Fibroblast of gingiva (primary cell): ENCODE measurements around the gene SLC13A2.

Experiments used
- DNase-seq: peaks from one replicate; pipeline ENCODE4 v3.0.0-alpha.2; 2011; ENCODE audit warnings: low read depth

Gene SLC13A2

GRCh38 chr17:28493460-28493859, 20.0 kb downstream of the SLC13A2 start:
- DNase-seq = no peak

DNA sequence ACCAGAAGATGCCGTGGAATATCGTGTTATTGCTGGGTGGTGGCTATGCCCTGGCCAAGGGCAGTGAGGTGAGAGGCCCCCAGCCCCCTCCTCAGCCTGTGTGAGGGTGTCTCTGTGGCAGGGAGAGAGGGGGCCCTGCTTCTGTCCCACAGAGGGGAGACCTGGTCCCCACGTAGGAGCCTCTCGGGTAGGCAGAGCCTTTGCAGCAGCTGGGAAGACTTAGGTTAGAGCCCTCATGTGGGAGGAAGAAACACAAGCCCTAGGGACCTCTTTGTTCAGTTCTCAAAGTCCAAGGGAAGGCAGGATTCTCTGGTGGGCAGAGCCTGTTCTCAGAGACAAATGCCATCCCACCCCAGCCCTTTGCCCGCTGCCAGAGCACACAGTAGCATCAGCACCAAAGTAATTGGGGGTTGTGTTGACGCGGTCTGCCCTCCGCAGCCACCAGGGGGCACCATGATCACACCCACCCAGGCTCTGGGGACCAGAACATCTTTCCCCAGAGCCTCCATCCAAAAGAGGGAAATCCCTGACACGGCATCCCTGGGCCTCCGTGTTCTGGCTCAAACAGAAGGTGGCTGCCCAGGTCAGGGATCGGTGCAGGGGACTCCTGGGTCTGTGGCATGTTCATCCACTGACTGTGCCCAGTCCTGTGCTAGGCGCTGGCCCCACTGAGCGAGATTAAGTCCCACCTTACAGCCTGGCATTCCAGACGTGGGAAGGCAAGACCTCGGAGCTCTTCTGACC, 21.2 kb downstream of the SLC13A2 start:
- peak; percentile 32 for DNase-seq

DNA sequence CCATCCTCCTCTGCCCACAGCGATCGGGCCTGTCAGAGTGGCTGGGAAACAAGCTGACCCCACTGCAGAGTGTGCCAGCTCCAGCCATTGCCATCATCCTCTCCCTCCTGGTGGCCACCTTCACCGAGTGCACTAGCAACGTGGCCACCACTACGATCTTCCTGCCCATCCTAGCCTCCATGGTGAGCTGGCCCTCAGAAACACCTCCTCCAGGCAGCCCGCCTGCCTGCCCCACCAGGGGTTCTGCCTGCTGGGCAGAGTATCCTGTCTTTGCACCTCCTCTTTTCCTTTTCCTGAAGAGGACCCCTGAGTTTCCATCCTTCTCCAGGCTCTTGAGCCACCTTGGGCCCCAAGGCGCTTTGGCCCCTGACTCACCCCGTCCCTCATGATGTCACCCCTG, 22.2 kb downstream of the SLC13A2 start:
- DNase-seq = no peak

DNA sequence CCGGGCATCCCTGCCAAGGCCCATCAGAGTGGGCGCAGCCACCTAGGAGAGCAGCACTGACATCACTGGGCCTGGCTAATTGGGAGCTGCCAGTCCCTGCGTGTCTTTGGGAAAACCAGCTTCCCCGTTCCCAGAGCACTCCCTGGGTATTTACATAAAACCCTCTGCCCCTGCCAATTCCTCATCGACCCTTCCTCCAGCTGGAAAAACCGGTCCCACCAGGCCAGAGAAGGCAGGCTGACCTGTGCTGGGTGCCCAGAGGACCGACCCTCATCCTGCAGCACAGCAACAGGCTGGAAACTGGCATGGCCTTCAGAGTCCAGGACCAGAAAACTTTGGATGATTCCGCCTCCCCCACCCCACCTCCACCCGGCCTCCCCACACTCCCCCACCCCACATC, 24.5 kb downstream of the SLC13A2 start:
- no peak for DNase-seq

GRCh38 chr17:28498652-28499363, 25.4 kb downstream of the SLC13A2 start:
- no peak for DNase-seq

GRCh38 chr17:28499364-28499664, 25.9 kb downstream of the SLC13A2 start:
- DNase-seq = no peak

- no peak for DNase-seq
Measured at GRCh38 chr17:28499684-28500357, 26.4 kb downstream of the SLC13A2 start.

- DNase-seq = no peak
Measured at GRCh38 chr17:28500712-28501379, 27.4 kb downstream of the SLC13A2 start.

- no peak for DNase-seq
Measured at GRCh38 chr17:28501421-28502284, 28.2 kb downstream of the SLC13A2 start.

- DNase-seq = no peak
Measured at GRCh38 chr17:28503420-28503819, 30.0 kb downstream of the SLC13A2 start.

DNA sequence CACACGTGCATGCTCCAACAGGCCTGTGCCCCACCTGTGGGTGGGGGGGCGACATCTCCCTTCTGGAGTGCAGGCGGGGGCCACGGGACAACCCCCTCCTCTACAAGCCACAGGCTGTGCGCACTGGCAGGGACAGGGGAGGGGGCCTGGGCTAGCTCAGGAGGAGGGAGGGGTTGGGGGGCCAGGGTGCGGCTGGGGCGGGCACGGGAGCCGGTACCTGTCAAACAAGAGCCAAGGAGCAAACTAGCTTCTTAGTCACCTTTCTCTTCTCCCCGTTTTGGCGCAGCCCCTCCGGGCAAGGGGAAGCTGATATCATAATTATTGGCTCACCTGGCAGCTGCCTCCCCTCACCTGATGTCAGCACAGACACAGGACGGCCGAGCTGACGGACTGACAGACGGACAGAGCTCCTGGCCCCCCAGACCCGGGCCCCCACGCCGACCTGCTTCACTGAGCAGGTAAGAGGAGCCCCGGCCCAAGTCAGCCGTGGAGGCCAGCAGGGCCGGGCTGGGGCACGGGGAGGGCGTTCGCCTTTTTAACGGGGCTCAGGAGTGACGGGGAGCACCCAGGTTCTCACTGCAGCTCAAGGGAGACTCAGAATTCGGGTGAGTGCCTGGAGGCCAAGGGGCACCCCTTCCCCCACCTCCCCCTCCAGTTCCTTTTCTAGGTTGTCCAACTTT, 32.7 kb downstream of the SLC13A2 start, which contains the start of gene FOXN1:
FOXN1 (plus strand) TSS at position 363 of the 680 bp plus-strand sequence. CDS start 17,622 bp downstream, outside the sequence.
- DNase-seq = no peak

GRCh38 chr17:28506763-28507487, 33.5 kb downstream of the SLC13A2 start:
- DNase-seq = no peak

DNA sequence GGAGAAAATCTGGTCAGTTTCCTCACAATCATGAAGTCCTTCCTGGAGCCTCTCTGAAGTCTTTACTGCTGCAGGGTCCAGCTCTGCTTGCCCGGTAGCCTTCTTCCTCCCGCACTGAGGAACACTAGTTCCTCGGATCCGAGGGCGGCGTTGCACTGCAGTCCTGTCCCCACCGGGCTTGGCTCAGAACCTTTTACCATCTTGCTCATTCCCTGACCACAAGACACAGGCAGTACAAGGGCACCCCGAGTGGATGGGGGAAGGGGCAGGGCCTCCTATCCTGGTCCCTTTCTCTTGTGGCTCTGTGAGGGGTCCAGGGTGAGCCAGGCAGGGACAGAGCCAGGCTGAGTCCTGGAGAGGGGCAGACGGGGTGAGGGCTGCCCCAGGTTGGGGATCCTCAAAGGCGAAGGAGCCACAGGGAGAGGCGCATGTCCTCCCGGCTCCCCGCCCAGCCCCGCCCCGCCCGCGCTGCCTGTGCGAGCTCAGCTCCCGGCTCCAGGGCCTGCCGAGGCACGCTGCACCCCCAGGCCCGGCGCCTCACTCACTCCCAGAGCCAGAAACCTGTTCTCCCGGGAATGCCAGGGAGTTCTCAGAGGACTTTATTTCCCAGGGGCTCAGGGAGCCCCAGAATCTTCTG, 34.2 kb downstream of the SLC13A2 start:
- no peak for DNase-seq

DNA sequence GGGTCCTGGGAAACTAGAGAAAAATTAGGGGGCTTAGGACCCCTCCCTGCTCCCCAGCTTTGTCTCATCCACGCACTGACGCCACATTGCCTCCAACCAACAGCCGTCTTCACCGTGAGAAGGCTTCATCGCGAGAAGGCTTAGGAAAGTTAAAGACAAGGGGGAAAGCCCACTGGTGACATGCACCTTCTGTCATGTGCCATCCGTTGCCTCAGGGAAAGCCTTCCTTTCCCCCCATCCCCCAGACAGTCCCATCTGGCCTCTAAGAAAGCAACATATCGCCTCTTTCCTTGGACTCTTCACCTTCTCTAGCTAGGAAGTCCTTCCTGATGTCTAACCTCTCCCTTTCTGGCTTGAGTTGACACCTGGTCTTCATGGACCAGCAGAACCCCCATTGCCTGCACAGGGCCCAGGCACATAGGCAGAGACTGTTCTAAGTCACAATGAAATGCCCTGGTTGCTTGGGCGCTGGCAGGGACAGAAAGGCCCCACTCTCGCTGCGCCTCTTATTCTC, 34.8 kb downstream of the SLC13A2 start:
- no peak for DNase-seq

DNA sequence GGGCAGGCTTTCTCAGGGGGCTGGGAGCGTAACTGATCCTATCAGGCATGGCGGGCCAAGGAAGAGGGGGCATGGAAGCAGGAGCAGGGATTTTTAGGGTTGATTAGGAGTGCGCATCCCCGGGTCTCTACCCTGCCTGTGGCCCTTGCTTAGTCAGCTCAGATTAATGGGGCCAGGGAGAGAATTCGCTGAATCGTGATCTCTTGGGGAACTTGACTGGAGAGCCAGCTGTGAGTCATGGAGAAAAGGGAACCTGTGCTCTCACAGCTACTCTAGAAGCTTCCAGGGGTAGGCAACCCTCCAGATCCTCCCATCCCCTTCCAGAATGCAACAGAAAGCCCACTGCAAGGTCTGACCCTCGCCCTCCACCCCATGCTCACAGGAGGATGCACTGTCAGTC, 36.3 kb downstream of the SLC13A2 start:
- DNase-seq = no peak

- DNase-seq = no peak
Measured at GRCh38 chr17:28511858-28512461, 38.5 kb downstream of the SLC13A2 start.

DNA sequence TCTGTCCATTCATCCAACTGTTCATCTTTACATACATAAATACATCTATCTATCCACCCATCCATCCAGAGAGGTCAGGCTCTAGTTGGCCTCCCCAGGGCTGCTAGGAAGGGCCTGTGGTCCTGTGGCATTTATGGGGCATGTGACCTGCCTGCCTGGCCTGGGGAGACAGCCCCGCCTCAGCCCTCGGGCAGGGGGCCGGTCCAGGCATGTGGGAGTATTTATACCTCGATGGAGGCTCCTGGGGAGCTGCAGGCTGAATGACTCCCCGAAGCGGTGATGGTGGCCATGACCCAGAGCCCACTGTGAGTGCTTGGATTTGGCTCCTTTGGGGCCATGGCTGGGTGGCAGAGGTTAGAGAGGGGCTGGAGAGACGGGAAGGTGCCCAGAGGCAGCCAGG, 40.0 kb downstream of the SLC13A2 start:
- no peak for DNase-seq

DNA sequence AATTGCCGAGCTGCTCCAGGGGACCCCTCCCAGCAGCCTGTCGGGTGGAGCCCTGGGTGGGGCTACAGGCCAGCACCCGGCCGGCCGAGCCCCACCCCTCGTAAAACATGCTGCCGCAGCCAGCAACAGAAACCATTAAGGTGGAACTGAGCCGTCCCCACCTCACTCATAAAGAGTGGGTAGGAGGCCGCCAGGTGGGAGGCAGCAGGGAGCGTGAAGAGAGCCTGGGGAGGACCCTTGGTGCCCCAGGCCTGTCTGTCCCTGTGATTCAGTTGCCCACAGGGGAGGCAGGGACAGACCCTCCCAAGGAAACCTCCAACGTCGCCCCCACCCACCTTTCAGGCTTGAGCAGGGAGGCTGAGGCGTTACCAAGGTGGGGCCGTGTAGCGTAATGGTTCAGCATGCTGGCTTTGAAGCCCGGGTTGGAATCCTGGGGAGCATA, 41.1 kb downstream of the SLC13A2 start:
- no peak for DNase-seq

- no peak for DNase-seq
Measured at GRCh38 chr17:28515518-28515917, 42.1 kb downstream of the SLC13A2 start.
